Gastrocnemius medialis (tissue), 4 donors: ENCODE measurements around the gene TCAF1. TPM values are rescaled to one million over a fixed set of nuclear protein-coding genes. Genes with fewer than 3 reads are reported as not detected.

Experiments used
- ATAC-seq, 2 donors: fragments of 150-250 bp; one replicate each; pipeline ENCODE4 v1.9.1; 2016
- DNase-seq, 2 donors: peaks; one replicate each; pipeline ENCODE4 v3.0.0-alpha.2; 2019
- H3K27ac ChIP-seq, 4 donors: fragments of 200-600 bp; sonication (generic); 1 replicate in 1 of 4; 2 replicates in 3 of 4; pipeline ENCODE4 v1.5.1; 2016 to 2018; ENCODE audit warnings: mild to moderate bottlenecking in 2 of 4, moderate library complexity in 1 of 4
- H3K27me3 ChIP-seq, 3 donors: fragments of 200-600 bp; sonication (generic) in 2 of 3; 1 replicate in 1 of 3; 2 replicates in 2 of 3; pipeline versions ENCODE4 v1.5.1 to v1.6.0; 2016 to 2019; ENCODE audit warnings: mild to moderate bottlenecking in 1 of 3, moderate library complexity in 1 of 3
- H3K36me3 ChIP-seq, 2 donors: fragments of 200-600 bp; sonication (generic) in 1 of 2; one replicate each; pipeline ENCODE4 v1.5.1; 2017 to 2018
- H3K4me1 ChIP-seq, 2 donors: fragments of 200-600 bp; sonication (generic) in 1 of 2; one replicate each; pipeline ENCODE4 v1.5.1; 2016 to 2017; ENCODE audit warnings: mild to moderate bottlenecking in 2 of 2
- H3K4me3 ChIP-seq, 4 donors: fragments of 200-600 bp; sonication (generic) in 3 of 4; 1 replicate in 1 of 4; 2 replicates in 3 of 4; pipeline ENCODE4 v1.5.1; 2016 to 2019; ENCODE audit warnings: mild to moderate bottlenecking in 2 of 4
- H3K9me3 ChIP-seq, 3 donors: fragments of 200-600 bp; sonication (generic) in 2 of 3; 1 replicate in 1 of 3; 2 replicates in 2 of 3; pipeline ENCODE4 v1.5.1; 2016 to 2019
- CTCF ChIP-seq, 5 experiments: fragments of 450-650 bp in 3 of 5; fragments of 200-600 bp in 2 of 5; sonication (generic) in 2 of 5; IDR thresholded peaks in 4 of 5; conservative IDR thresholded peaks in 1 of 5; 1 replicate in 4 of 5; 2 replicates in 1 of 5; pipeline ENCODE4 v1.5.1; 2016 to 2019; ENCODE audit warnings: antibody characterized with exemption in 5 of 5, mild to moderate bottlenecking in 3 of 5, moderate library complexity in 3 of 5
- POLR2A ChIP-seq, 2 donors: fragments of 450-650 bp; IDR thresholded peaks; one replicate each; pipeline ENCODE4 v1.6.1; 2017; ENCODE audit warnings: antibody characterized with exemption in 2 of 2, mild to moderate bottlenecking in 2 of 2, moderate library complexity in 2 of 2
- in situ Hi-C, 4 donors: fragments of 200-750 bp; cut with MboI; loops; one replicate each; pipeline versions ENCODE4 v1.15.0 to v1.8.0; 2017; ENCODE audit warnings: low sequenced_read_pairs in 4 of 4
- intact Hi-C: fragments of 100-400 bp; cut with DNase I; formaldehyde crosslinking; loops from one replicate; pipeline ENCODE4 v1.15.1; 2023; ENCODE audit warnings: low total_unique reads
- total RNA-seq, 4 donors: library from RNA; depleted of rRNA; stranded (reverse); fragments of >200 nt; gene quantifications; one replicate each; pipeline versions ENCODE4 v1.1.0 to v1.2.3, GENCODE V29; 2016

The TCAF1 gene
- total RNA-seq, 4 donors from 2014 or later, result 31.4 to 43.0 (median 32.9) TPM

DNA sequence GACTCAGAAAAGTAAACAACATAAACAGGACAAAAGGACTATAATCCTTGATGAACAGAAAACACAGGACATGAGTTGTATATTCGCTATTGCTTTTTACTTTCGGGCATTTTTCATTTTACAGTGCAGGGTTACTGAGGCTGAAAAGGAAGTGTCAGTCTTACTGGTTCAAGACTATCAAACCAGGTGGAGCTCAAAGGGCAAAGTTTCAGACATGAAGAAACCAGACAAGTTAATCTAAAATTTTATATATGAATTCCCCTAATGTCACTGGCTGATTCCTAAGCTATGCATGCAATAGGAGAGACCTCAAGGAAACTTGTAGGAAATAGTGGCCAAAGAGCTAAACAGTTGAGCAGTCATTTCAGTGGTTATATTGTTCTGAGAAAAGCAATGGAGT, 11.4 kb downstream of the TCAF1 start:
- intact Hi-C loops, result no loop called here
- Histone ChIP-seq H3K4me3 (no peak overlapping the region), H3K27ac (no peak overlapping the region), H3K9me3 (no peaks in the 10 kb centered on the region), H3K36me3 (no peaks in the 10 kb centered on the region), H3K27me3 (no peaks in the 10 kb centered on the region), H3K4me1 (peaks cover 3 to 4% of the 10 kb centered on the region in 2 donors)
- in situ Hi-C loops, result loop anchor here in 1 of 4 donors (25.0 kb wide), 1 partner anchor 603 kb away; the partner anchor contains the start of genes CASP2 and TMEM139
- DNase-seq (no peak), ATAC-seq (no peak)
- TF ChIP-seq POLR2A (IDR thresholded peaks at IDR 0.05) (no peak), CTCF (IDR thresholded peaks at IDR 0.05 in 4 of 5, conservative IDR thresholded peaks at IDR 0.05 in 1 of 5) (no peak)

DNA sequence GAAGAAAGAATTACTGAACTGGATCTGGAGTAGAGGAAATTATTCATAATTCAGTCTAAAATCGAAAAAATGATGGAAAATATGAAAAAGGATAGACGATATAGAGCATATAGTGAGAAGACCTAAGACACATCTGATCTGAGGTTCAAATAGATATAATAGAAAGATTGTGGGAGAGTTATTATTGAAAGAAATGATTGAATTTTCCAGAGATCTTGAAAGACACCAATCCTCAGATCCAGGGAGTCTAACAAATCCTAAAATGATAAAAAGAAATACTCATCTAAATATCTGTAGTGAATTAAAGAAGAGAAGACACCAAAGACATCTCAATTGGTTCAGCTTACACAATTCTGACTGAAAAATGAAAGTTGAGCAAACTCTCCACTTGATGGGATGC, 12.9 kb downstream of the TCAF1 start:
- Histone ChIP-seq H3K4me1 (peaks cover 9 to 10% of the 10 kb centered on the region in 2 donors), H3K4me3 (no peak overlapping the region), H3K36me3 (no peaks in the 10 kb centered on the region), H3K27me3 (peaks cover 0 to 4% (median 0%) of the 10 kb centered on the region in 3 donors), H3K27ac (no peak overlapping the region), H3K9me3 (no peaks in the 10 kb centered on the region)
- DNase-seq (no peak), ATAC-seq (no peak)
- intact Hi-C loops (no loop called here), in situ Hi-C loops (loop anchor here in 1 of 4 donors (25.0 kb wide), 1 partner anchor 602 kb away; the partner anchor contains the start of genes CASP2 and TMEM139)
- TF ChIP-seq CTCF (IDR thresholded peaks at IDR 0.05 in 4 of 5, conservative IDR thresholded peaks at IDR 0.05 in 1 of 5) (no peak), POLR2A (IDR thresholded peaks at IDR 0.05) (no peak)

GRCh38 chr7:143886826-143887477, 15.0 kb downstream of the TCAF1 start:
- intact Hi-C loops (no loop called here), in situ Hi-C loops (loop anchor here in 1 of 4 donors (25.0 kb wide), 1 partner anchor 600 kb away; the partner anchor contains the start of genes CASP2 and TMEM139)
- no peak for TF ChIP-seq CTCF (IDR thresholded peaks at IDR 0.05 in 4 of 5, conservative IDR thresholded peaks at IDR 0.05 in 1 of 5)
- no peak for TF ChIP-seq POLR2A (IDR thresholded peaks at IDR 0.05)
- peaks cover 0 to 4% (median 0%) of the 10 kb centered on the region in 3 donors for H3K27me3 ChIP-seq
- ATAC-seq (no peak), DNase-seq (no peak)
- H3K36me3 ChIP-seq, result no peaks in the 10 kb centered on the region
- H3K9me3 ChIP-seq, result no peaks in the 10 kb centered on the region
- peaks cover 10% of the 10 kb centered on the region in 2 donors for H3K4me1 ChIP-seq
- H3K4me3 ChIP-seq, result no peak overlapping the region
- no peak overlapping the region for H3K27ac ChIP-seq

DNA sequence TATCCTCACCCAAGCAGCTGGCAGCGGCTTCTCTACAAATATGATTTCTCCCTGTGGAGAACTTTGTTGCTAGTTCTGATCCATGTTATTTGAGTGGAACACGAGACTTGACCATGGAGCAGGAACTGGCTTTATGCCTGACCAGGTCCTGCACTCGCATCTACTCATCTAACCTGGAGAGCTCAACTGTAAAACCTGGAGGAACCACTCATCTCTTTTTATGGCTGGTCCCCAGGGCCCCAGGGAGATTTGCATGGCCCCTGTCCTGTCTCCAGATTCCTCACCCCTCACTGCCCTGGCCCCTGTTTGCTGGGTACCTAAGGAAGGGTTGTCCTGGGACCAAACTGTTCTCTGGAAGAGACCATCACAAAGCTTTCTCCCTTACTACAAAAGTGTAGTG, 16.0 kb downstream of the TCAF1 start:
- DNase-seq (no peak), ATAC-seq (no peak)
- H3K9me3 ChIP-seq, result no peaks in the 10 kb centered on the region
- H3K4me1 ChIP-seq, result peaks cover 10 to 16% of the 10 kb centered on the region in 2 donors
- H3K27ac ChIP-seq, result no peak overlapping the region
- TF ChIP-seq POLR2A (IDR thresholded peaks at IDR 0.05) (no peak), CTCF (IDR thresholded peaks at IDR 0.05 in 4 of 5, conservative IDR thresholded peaks at IDR 0.05 in 1 of 5) (no peak)
- no peaks in the 10 kb centered on the region for H3K36me3 ChIP-seq
- no peak overlapping the region for H3K4me3 ChIP-seq
- H3K27me3 ChIP-seq, result peaks cover 0 to 4% (median 0%) of the 10 kb centered on the region in 3 donors
- in situ Hi-C loops (loop anchor here in 1 of 4 donors (25.0 kb wide), 1 partner anchor 599 kb away; the partner anchor contains the start of genes CASP2 and TMEM139), intact Hi-C loops (no loop called here)
